Activated T-cell treated with anti-CD3 and anti-CD28 coated beads for 4 hours (primary cell): ENCODE data around the gene C3.
"Not testable (repeated sequence)": the region's sequence is repeated elsewhere in the genome, so short reads cannot be mapped to it uniquely, and the experiment has no call there.

Source experiments
- DNase-seq: peaks from one replicate; pipeline ENCODE4 v3.0.0-alpha.2; 2020

C3 gene

DNA sequence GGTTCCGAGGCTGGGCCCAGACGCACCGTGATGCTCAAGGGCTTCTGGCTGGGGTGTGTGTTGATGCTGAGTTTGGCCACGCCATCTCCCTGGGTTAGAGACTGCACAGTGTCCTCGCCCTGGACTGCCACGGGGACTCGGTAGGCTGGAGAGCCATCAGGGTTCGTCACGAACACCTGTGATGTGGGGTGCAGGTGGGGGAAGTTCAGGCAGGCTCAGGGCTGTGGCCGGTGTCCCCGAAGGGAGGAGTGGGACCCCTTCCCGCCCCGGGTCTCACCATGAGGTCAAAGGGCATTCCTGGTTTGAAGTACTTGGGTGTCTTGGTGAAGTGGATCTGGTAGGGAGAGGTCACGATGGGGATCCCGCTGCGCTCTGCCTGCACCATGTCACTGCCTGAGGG, 8.2 kb downstream of the C3 start:
- no peak for DNase-seq

DNA sequence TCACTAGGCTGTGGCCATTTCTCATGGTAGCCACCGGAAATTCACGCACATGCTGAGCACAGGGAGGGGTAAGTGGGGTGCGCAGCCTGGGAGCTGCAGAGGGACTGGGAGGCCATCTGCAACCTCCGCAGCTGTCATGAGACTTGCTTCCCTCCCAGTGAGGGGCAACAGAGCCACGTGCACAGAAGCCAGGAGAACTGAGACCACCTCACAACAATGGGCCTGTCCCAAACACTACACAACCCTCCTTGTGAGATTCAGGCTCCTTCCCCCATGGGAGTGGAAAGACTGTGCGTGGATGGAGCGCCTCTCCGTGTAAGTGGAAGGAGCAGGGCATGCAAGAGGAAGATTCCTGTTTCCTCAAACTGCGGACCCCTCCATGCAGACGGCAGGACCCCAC, 8.8 kb downstream of the C3 start:
- DNase-seq: no peak

DNA sequence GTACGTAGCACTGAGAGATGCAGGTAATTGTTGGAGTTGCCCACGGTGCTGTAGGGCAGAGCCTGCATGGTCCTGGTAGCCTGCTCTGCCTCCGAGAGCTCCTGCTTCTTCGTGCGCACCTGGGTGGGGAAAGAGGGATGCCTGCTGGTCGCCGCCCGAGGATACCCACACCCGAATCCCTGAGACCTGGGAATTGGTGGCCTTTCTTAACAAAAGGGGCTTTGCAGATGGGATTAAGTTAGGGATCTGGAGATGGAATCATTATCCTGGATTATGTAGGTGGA, 9.4 kb downstream of the C3 start:
- DNase-seq: no peak

- DNase-seq: no peak
Measured at GRCh38 chr19:6710273-6711077, 10.0 kb downstream of the C3 start.

- DNase-seq: no peak
Measured at GRCh38 chr19:6709549-6709948, 10.9 kb downstream of the C3 start.

DNA sequence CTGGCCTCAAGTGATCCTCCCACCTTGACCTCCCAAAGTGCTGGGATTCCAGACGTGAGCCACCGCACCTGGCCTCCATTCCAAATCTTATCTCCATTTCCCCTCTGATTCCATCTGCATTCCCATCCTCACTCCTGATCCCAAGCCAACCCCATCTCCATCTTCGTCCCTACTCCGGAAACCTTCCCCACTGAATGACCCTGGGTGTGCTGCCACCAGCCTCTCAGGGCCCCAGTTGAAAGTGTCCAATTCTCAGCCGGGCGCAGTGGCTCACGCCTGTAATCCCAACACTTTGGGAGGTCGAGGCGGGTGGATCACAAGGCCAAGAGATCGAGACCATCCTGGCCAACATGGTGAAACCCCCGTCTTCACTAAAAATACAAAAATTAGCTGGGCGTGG, 11.5 kb downstream of the C3 start:
- DNase-seq: not testable (repeated sequence)

DNA sequence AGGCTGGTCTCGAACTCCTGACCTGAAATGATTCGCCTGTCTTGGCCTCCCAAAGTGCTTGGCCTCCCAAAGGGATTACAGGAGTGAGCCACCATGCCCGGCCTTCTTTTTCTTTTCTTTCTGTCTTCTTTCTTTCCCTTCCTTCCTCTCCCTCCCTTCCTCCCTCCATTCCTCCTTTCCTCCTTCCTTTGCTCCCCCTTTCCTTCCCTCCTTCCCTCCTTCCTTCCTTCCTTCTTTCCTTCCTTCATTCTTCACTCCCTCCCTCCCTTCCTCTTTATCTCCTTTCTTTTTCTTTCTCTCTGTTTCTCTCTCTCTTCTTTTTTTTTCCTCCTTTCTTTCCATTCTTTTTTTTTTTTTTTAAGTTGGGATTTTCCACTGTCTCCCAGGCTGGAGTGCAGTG, 12.1 kb downstream of the C3 start:
- no peak for DNase-seq

DNA sequence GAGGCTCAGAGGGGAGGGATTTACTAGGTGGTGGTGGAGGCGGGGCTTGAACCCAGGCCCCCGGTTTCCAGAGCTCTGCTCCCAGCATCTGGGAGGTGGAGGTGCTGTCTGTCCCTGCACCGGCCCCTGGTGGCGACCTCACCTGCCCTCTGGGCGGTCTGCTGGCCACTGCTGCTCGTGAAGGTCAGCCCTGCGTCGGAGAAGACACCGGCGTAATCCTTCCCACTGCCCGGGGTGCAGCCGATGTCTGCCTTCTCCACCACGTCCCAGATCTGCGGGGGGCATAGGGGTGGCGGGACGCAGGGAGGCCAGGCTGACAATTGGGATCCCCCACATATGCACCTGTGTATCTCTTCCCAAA, 12.8 kb downstream of the C3 start:
- DNase-seq: no peak

- no peak for DNase-seq
Measured at GRCh38 chr19:6707011-6707657, 13.3 kb downstream of the C3 start.

GRCh38 chr19:6706633-6706958, 13.9 kb downstream of the C3 start:
- no peak for DNase-seq

DNA sequence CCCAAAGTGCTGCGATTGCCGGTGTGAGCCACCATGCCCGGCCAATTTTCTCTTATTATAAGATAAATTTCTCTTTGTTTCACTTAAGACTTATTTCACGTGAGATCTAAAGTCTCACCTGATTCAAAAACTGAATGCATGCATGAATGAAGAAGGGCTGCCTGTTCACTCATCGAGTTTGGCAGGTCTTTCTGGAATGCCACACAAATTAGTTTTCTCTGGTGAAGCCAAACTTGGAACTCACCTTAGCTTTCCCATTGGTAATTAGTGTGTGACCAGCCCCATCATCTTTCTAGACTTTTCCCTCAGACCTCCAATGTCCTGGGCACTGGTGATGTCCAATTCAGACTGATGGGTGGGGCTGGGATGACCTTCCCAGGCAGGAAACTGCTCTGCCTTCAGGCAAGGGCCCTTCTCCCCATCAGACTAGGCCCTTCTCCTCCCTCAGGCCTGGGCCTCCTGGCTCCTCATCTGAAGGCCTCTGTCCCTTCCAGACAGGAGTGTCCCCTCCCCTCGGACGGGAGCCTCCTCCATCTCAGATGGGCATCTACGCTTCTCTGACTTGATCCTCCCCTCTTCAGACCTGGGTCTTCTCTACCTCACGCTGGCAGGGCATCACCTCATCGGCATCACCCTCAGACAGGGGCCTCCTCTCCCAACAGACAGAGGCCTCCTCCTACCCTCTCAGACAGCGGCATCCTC, 14.4 kb downstream of the C3 start:
- DNase-seq: no peak

DNA sequence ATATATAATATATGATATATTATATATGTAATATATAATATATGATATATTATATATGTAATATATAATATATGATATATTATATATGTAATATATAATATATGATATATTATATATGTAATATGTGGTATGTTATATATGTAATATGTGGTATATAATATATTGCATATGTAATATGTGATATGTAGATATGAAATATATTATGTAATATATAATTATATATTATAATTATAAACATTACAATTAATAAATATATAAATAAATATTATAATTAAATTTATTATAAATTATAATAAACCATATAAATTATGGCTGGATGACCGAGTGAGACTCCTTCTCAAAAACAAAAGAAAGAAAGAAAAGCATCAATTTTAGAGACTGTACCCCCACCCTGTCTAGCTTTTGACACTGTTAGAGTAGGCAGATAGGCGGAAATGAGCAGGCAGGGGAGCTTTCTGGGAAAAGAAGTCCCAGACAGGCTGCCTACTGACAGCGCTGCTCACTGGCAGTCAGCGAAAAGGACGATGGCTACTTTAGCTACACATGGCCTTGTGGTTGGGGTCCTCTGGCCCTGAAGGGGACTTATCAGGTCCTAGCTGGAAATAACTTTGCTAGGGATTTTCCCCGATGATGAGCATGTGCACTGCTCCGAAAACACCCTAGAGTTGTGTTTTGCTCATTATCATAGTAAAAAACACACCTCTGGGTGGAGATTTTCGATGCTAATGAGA, 19.7 kb downstream of the C3 start:
- DNase-seq: no peak

DNA sequence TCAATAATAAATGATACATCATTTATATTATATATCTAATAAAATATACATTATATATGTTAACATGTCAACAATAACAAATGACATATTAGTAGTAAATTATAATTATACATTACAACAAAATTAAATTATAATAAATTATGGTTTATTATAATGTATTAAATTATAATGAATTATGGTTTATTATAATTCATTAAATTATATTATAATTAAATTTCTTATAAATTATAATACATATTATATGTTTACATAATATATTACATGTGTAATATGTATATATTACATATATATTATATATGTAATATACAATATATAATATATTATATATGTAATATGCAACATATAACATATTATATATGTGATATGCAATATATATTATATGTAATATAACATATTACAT, 20.5 kb downstream of the C3 start:
- DNase-seq: no peak

- DNase-seq: no peak
Measured at GRCh38 chr19:6697291-6697690, 23.2 kb downstream of the C3 start.

DNA sequence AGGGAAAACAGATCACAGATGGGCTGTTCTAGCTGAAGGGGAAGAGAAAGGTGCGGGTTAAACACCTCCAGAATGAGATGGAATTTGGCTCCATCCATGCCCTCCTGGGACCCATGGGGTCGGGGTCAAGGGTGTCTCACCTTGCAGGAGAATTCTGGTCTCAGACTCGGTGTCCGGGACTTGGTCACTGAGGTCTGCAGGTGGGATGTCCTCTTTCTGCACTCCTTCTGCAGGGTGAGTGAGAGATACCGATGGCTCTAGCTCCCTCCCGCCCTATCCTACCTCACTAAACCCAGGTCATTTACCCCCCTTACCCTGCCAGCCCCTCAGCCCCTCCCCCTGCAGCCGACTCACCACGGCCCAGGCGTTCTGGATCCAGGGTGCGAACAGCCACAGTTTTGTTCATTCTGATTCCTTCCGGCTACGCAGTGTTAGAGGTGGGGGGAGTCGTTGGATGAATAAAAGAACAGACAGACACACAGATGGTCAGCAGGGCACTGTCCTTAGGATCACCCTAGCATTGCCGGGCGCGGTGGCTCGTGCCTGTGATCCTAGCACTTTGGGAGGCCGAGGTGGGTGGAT, 24.1 kb downstream of the C3 start:
- DNase-seq: no peak

DNA sequence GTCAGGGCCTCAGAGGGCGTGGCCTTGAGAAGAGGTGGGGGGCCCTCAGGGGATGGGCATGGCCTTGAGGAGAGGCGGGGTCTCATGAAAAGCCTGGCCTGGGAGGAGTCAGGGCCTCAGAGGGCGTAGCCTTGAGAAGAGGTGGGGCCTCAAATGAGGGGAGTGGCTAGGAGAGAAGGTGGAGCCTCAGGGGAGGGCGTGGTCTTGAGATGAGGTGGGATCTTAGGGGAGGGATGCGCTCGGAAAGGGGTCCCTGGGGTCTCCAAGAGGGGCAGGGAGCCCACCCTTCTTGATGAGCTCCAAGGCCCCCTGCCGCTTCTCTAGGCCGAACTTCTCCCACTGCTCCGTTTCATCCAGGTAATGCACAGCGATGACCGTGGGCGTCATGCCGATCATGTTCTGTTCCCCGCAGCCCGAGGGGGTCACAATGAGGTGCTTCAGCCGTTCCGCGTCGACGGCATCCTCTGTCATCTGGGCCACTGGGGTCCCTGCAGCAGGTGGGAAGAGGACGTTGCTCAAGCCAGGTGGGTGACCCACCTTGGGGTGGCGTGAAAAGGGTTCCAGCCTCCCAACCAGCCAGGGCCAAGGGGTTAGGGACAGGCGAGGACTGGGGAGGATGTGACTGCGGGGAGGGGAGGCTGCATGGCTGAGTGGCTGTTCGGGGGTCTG, 26.2 kb downstream of the C3 start:
- DNase-seq: no peak

DNA sequence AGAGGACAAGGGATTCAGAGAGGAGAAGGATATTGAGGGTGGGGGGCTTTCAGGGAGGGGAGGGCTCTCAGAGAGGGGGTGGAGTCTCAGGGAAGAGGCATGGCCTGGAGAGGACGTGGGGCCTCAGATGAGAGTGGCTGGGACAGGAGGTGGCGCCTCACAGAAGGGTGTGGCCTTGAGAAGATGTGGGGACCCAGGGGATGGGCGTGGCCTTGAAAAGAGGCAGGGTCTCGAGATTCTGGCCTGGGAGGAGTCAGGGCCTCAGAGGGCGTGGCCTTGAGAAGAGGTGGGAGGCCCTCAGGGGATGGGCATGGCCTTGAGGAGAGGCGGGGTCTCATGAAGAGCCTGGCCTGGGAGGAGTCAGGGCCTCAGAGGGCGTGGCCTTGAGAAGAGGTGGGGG, 26.8 kb downstream of the C3 start:
- no peak for DNase-seq

- DNase-seq: no peak
Measured at GRCh38 chr19:6693056-6693471, 27.4 kb downstream of the C3 start.

GRCh38 chr19:6692027-6692426, 28.4 kb downstream of the C3 start:
- no peak for DNase-seq

GRCh38 chr19:6691342-6691741, 29.1 kb downstream of the C3 start:
- DNase-seq: no peak

GRCh38 chr19:6690160-6690885, 30.1 kb downstream of the C3 start:
- no peak for DNase-seq

DNA sequence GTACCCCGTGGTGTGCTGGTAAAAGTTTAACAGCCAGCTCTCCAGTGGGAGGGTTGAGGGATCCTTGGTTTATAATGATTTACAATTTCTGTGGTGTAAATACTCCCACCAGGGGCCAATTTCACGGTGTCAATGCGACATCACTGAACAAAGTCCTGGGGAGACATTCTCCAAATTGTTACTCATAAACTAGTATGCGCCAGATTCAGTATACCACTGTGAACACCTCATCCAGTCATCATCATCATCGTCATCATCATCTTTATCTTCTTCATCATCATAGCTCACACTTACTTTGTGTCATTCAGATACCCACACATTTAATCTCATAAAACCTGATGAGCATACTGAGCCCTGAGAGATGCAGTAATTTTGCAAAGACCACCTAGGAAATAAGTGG, 33.3 kb downstream of the C3 start:
- no peak for DNase-seq
